GM21723 (cell line): Measurements from ENCODE around the gene CCDC170.
"Not testable (repeated sequence)": the region's sequence is repeated elsewhere in the genome, so short reads cannot be mapped to it uniquely, and the experiment has no call there.

ENCODE experiments used
- ATAC-seq: cut with Tn5 transposase; IDR thresholded peaks from one replicate; pipeline ENCODE4 v1.9.1; 2021; ENCODE audit warnings: mild to moderate bottlenecking, moderate library complexity; ENCODE audit not compliant: unreplicated experiment

The CCDC170 gene

GRCh38 chr6:151494235-151494935 lies 568 bp downstream of the CCDC170 start:
- no peak for ATAC-seq

GRCh38 chr6:151494936-151495320 lies 1.1 kb downstream of the CCDC170 start:
- no peak for ATAC-seq

- no peak for ATAC-seq
Measured at GRCh38 chr6:151495380-151495779, 1.6 kb downstream of the CCDC170 start.

GRCh38 chr6:151497905-151498304 lies 4.1 kb downstream of the CCDC170 start:
- ATAC-seq = peak; percentile 46

GRCh38 chr6:151498327-151498726 lies 4.5 kb downstream of the CCDC170 start:
- ATAC-seq = peak; percentile 69

GRCh38 chr6:151499551-151499950 lies 5.7 kb downstream of the CCDC170 start:
- no peak for ATAC-seq

GRCh38 chr6:151501511-151502136 lies 7.8 kb downstream of the CCDC170 start:
- no peak for ATAC-seq

GRCh38 chr6:151502499-151502898 lies 8.7 kb downstream of the CCDC170 start:
- ATAC-seq = no peak

- ATAC-seq = no peak
Measured at GRCh38 chr6:151506761-151507160, 12.9 kb downstream of the CCDC170 start.

GRCh38 chr6:151509048-151509447 lies 15.2 kb downstream of the CCDC170 start:
- ATAC-seq = no peak

GRCh38 chr6:151512481-151512880 lies 18.7 kb downstream of the CCDC170 start:
- no peak for ATAC-seq

- ATAC-seq = no peak
Measured at GRCh38 chr6:151514000-151514730, 20.3 kb downstream of the CCDC170 start.

- not testable (repeated sequence) for ATAC-seq
Measured at GRCh38 chr6:151518992-151519391, 25.2 kb downstream of the CCDC170 start.

- ATAC-seq = no peak
Measured at GRCh38 chr6:151523034-151523433, 29.2 kb downstream of the CCDC170 start.

- ATAC-seq = no peak
Measured at GRCh38 chr6:151524059-151524458, 30.2 kb downstream of the CCDC170 start.

- ATAC-seq = no peak
Measured at GRCh38 chr6:151534576-151534975, 40.8 kb downstream of the CCDC170 start.

- ATAC-seq = no peak
Measured at GRCh38 chr6:151535476-151536187, 41.8 kb downstream of the CCDC170 start.

GRCh38 chr6:151536188-151536479 lies 42.3 kb downstream of the CCDC170 start:
- no peak for ATAC-seq

- ATAC-seq = no peak
Measured at GRCh38 chr6:151537556-151537955, 43.7 kb downstream of the CCDC170 start.

- ATAC-seq = no peak
Measured at GRCh38 chr6:151539506-151540268, 45.9 kb downstream of the CCDC170 start.

GRCh38 chr6:151544453-151544852 lies 50.6 kb downstream of the CCDC170 start:
- ATAC-seq = no peak
